Gastrocnemius medialis (tissue), 4 donors: ENCODE results near the gene EYS.

Source experiments
- CTCF ChIP-seq, 5 experiments: fragments of 450-650 bp in 3 of 5; fragments of 200-600 bp in 2 of 5; sonication (generic) in 2 of 5; IDR thresholded peaks in 4 of 5; conservative IDR thresholded peaks in 1 of 5; 1 replicate in 4 of 5; 2 replicates in 1 of 5; pipeline ENCODE4 v1.5.1; 2016 to 2019; ENCODE audit warnings: antibody characterized with exemption in 5 of 5, mild to moderate bottlenecking in 3 of 5, moderate library complexity in 3 of 5
- POLR2A ChIP-seq, 2 donors: fragments of 450-650 bp; IDR thresholded peaks; one replicate each; pipeline ENCODE4 v1.6.1; 2017; ENCODE audit warnings: antibody characterized with exemption in 2 of 2, mild to moderate bottlenecking in 2 of 2, moderate library complexity in 2 of 2

GRCh38 chr6:64230530-64230929 is 1476.5 kb downstream of the EYS start:
- no peak for TF ChIP-seq CTCF (IDR thresholded peaks at IDR 0.05 in 4 of 5, conservative IDR thresholded peaks at IDR 0.05 in 1 of 5)
- no peak for TF ChIP-seq POLR2A (IDR thresholded peaks at IDR 0.05)
